Panc1 (cell line): Measurements from ENCODE around the gene ROGDI. TPM values are rescaled to one million over a fixed set of nuclear protein-coding genes. Genes with fewer than 3 reads are reported as not detected.

Experiments
- ATAC-seq: fragments of 200-7000 bp; cut with Tn5 transposase; 2 replicates; pipeline ENCODE4 v1.9.1; 2020; ENCODE audit warnings: mild to moderate bottlenecking, moderate library complexity
- BruUV-seq: library from RNA; stranded (reverse); fragments of 400-500 nt; replicated peaks from 2 replicates; lab custom pipeline; 2021; lab: Mats Ljungman, UMichigan
- CTCF ChIA-PET: fragments of 300-600 bp; sonication (Branson Sonifier 250); formaldehyde crosslinking; loops from one replicate; lab custom pipeline; 2022; ENCODE audit warnings: antibody characterized with exemption; lab: Charles Lee
- POLR2A ChIA-PET: fragments of 300-600 bp; sonication (Branson Sonifier 250); formaldehyde crosslinking; loops from one replicate; lab custom pipeline; 2022; ENCODE audit warnings: antibody characterized with exemption; lab: Charles Lee
- DNase-seq: peaks from one replicate; pipeline ENCODE4 v3.0.0-alpha.2; 2010; ENCODE audit warnings: low read depth, low spot score
- H3K27ac ChIP-seq: 2 replicates; pipeline ENCODE4 v1.5.1; 2011; ENCODE audit warnings: mild to moderate bottlenecking, low read length, inconsistent platforms
- H3K27me3 ChIP-seq: fragments of 200-500 bp; sonication (Bioruptor generic); 2 replicates; pipeline ENCODE4 v1.6.0; 2014; ENCODE audit warnings: low read length, inconsistent platforms; ENCODE audit not compliant: control insufficient read depth, insufficient read depth
- H3K36me3 ChIP-seq: fragments of 200-500 bp; sonication (Bioruptor generic); 2 replicates; pipeline ENCODE4 v1.5.1; 2014; ENCODE audit warnings: inconsistent platforms, mild to moderate bottlenecking, low read length, moderate library complexity; ENCODE audit not compliant: control insufficient read depth, insufficient read depth
- H3K4me1 ChIP-seq: 2 replicates; pipeline ENCODE4 v1.5.1; 2011; ENCODE audit warnings: inconsistent platforms, mild to moderate bottlenecking, low read length, moderate library complexity; ENCODE audit not compliant: control insufficient read depth, insufficient read depth
- H3K4me3 ChIP-seq, 2 experiments: 2 replicates each; pipeline ENCODE4 v1.5.1; 2011 to 2012; ENCODE audit warnings: low read depth in 2 of 2, low read length in 2 of 2, mild to moderate bottlenecking in 2 of 2, inconsistent platforms in 1 of 2, moderate library complexity in 1 of 2
- H3K9me3 ChIP-seq: fragments of 200-500 bp; sonication (Bioruptor generic); 2 replicates; pipeline ENCODE4 v1.5.1; 2014; ENCODE audit warnings: low read depth, mild to moderate bottlenecking, inconsistent platforms, low read length, moderate library complexity; ENCODE audit not compliant: control insufficient read depth, insufficient read depth
- POLR2AphosphoS5 ChIP-seq: IDR thresholded peaks from 2 replicates; pipeline ENCODE4 v1.6.1; 2012; ENCODE audit warnings: mild to moderate bottlenecking, low read depth, low read length, moderate library complexity
- SIN3A ChIP-seq: IDR thresholded peaks from 2 replicates; pipeline ENCODE4 v1.6.1; 2012; ENCODE audit warnings: low read depth, mild to moderate bottlenecking, low read length, moderate library complexity, borderline replicate concordance; ENCODE audit not compliant: insufficient read depth
- TCF7L2 ChIP-seq: IDR thresholded peaks from 2 replicates; pipeline ENCODE4 v1.6.1; 2011; ENCODE audit warnings: mild to moderate bottlenecking, low read depth, low read length, inconsistent platforms
- in situ Hi-C: cut with HindIII; loops from 2 replicates; pipeline ENCODE4 v1.10.0; 2016; ENCODE audit warnings: low sequenced_read_pairs, low pct_unique_long_range_greater_than_20kb
- intact Hi-C: fragments of 100-400 bp; cut with micrococcal nuclease; formaldehyde crosslinking; loops from one replicate; pipeline ENCODE4 v1.10.0; 2022; ENCODE audit not compliant: unreplicated experiment
- total RNA-seq: library from RNA; stranded (reverse); gene quantifications from one replicate; pipeline ENCODE4 v1.2.1, GENCODE V29; 2021; ENCODE audit not compliant: unreplicated experiment
- TF ChIP-seq, protein P1 (sequence below): fragments of 450-650 bp; IDR thresholded peaks from 2 replicates; pipeline ENCODE4 v1.5.1; 2017; ENCODE audit warnings: mild to moderate bottlenecking
- TF ChIP-seq, protein P2 (sequence below), 2 experiments: IDR thresholded peaks; 2 replicates each; pipeline ENCODE4 v1.6.1; 2011 to 2012; ENCODE audit warnings: low read depth in 2 of 2, control low read depth in 1 of 2, low read length in 1 of 2, mild to moderate bottlenecking in 1 of 2, moderate library complexity in 1 of 2; ENCODE audit not compliant: insufficient read depth in 1 of 2

The ROGDI gene
- total RNA-seq, 1 experiment from 2014 or later = 31.9 TPM

DNA sequence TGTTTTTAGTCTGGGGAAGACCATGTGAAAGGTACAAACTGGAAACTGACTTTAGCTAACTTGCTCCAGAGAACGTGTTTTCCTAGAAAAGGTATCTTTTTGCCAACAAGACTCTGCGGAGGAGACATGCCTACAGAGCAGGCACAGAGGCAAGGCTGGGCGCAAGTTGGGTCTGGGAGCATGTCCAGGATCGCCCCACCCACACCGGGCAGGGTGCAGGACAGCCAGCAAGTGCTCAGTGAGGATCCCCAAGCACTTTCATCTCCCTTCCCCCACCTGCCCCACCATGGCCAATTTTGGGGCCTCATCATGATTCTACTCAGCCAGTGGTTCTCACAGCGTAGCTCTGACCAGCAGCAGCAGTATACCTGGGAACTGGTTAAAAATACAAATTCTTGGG, 18.2 kb upstream of the ROGDI start:
- ChIA-PET POLR2A (interaction anchor here (0.6 kb wide), 1 partner anchor 224 kb away, joined by 4 read pairs; no protein-coding TSS in a partner anchor), CTCF (no interaction called here)
- no peak for ATAC-seq
- H3K4me1 ChIP-seq = no peaks in the 10 kb centered on the region
- H3K4me3 ChIP-seq = no peak overlapping the region
- no peaks in the 10 kb centered on the region for H3K27me3 ChIP-seq
- TF ChIP-seq, protein P1, sequence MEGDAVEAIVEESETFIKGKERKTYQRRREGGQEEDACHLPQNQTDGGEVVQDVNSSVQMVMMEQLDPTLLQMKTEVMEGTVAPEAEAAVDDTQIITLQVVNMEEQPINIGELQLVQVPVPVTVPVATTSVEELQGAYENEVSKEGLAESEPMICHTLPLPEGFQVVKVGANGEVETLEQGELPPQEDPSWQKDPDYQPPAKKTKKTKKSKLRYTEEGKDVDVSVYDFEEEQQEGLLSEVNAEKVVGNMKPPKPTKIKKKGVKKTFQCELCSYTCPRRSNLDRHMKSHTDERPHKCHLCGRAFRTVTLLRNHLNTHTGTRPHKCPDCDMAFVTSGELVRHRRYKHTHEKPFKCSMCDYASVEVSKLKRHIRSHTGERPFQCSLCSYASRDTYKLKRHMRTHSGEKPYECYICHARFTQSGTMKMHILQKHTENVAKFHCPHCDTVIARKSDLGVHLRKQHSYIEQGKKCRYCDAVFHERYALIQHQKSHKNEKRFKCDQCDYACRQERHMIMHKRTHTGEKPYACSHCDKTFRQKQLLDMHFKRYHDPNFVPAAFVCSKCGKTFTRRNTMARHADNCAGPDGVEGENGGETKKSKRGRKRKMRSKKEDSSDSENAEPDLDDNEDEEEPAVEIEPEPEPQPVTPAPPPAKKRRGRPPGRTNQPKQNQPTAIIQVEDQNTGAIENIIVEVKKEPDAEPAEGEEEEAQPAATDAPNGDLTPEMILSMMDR = no peak
- TF ChIP-seq SIN3A (no peak), POLR2AphosphoS5 (no peak), TCF7L2 (no peak)
- TF ChIP-seq, protein P2, sequence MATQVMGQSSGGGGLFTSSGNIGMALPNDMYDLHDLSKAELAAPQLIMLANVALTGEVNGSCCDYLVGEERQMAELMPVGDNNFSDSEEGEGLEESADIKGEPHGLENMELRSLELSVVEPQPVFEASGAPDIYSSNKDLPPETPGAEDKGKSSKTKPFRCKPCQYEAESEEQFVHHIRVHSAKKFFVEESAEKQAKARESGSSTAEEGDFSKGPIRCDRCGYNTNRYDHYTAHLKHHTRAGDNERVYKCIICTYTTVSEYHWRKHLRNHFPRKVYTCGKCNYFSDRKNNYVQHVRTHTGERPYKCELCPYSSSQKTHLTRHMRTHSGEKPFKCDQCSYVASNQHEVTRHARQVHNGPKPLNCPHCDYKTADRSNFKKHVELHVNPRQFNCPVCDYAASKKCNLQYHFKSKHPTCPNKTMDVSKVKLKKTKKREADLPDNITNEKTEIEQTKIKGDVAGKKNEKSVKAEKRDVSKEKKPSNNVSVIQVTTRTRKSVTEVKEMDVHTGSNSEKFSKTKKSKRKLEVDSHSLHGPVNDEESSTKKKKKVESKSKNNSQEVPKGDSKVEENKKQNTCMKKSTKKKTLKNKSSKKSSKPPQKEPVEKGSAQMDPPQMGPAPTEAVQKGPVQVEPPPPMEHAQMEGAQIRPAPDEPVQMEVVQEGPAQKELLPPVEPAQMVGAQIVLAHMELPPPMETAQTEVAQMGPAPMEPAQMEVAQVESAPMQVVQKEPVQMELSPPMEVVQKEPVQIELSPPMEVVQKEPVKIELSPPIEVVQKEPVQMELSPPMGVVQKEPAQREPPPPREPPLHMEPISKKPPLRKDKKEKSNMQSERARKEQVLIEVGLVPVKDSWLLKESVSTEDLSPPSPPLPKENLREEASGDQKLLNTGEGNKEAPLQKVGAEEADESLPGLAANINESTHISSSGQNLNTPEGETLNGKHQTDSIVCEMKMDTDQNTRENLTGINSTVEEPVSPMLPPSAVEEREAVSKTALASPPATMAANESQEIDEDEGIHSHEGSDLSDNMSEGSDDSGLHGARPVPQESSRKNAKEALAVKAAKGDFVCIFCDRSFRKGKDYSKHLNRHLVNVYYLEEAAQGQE (IDR thresholded peaks at IDR 0.05; ENCODE audit: insufficient read depth in 1 of 2, low read depth in 2 of 2, low read length in 1 of 2) = no peak
- in situ Hi-C loops (no loop called here), intact Hi-C loops (no loop called here)
- H3K27ac ChIP-seq = no peak overlapping the region
- no TSS peak for BruUV-seq
- no peaks in the 10 kb centered on the region for H3K9me3 ChIP-seq
- no peak for DNase-seq
- H3K36me3 ChIP-seq = peaks cover 23% of the 10 kb centered on the region

DNA sequence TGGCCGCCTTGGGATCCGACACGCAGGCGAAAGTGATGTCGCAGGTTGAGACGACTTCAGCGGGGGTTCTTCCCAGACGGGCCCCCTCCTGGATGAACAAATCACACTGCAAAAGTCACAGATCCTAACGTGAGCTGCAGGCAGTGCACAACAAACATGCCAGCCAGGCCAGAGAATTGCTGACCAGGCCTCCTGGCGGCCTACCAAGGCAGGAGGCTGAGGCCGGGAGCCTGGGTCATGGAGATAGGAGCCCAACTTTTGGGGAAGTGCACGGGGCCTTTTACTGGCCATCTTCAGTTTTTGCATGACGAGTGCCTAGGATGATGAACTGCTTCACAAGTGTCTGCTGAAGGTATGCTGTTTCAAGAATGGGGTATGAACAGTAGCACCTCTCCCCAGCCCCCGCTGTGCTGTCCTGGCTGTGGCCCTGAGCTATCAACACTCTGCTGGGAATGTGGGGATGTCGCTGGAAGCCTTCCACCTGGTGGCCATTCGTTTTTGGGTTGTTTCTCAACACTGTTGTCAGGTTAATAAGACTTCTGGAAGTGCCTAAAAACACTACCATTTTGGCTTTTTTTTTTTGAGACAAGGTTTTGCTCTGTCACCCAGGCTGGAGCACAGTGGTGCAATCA, 12.2 kb upstream of the ROGDI start:
- no TSS peak for BruUV-seq
- H3K9me3 ChIP-seq = no peaks in the 10 kb centered on the region
- ATAC-seq (0 out of 2 replicates have a peak, but pooled peaks have one; percentile 47), DNase-seq (no peak)
- H3K36me3 ChIP-seq = peaks cover 12% of the 10 kb centered on the region
- ChIA-PET CTCF (interaction anchor here (0.7 kb wide), 2 partner anchors 264 to 564 kb away, joined by 4 to 8 read pairs; no protein-coding TSS in a partner anchor), POLR2A (interaction anchor here (0.6 kb wide), 1 partner anchor 127 kb away, joined by 6 read pairs; no protein-coding TSS in a partner anchor)
- in situ Hi-C loops = loop anchor here (10.0 kb wide), 1 partner anchor 50 kb away; no protein-coding TSS in a partner anchor
- H3K4me1 ChIP-seq = no peaks in the 10 kb centered on the region
- H3K27me3 ChIP-seq = no peaks in the 10 kb centered on the region
- no peak overlapping the region for H3K27ac ChIP-seq
- intact Hi-C loops = no loop called here
- H3K4me3 ChIP-seq = no peak overlapping the region
- no peak for TF ChIP-seq TCF7L2
- no peak for TF ChIP-seq SIN3A
- TF ChIP-seq, protein P1 = no peak
- TF ChIP-seq POLR2AphosphoS5 = no peak
- TF ChIP-seq, protein P2 (IDR thresholded peaks at IDR 0.05; ENCODE audit: insufficient read depth in 1 of 2, low read depth in 2 of 2, low read length in 1 of 2) = no peak
